ENCODE measurements around the gene ACOT11.

DNA sequence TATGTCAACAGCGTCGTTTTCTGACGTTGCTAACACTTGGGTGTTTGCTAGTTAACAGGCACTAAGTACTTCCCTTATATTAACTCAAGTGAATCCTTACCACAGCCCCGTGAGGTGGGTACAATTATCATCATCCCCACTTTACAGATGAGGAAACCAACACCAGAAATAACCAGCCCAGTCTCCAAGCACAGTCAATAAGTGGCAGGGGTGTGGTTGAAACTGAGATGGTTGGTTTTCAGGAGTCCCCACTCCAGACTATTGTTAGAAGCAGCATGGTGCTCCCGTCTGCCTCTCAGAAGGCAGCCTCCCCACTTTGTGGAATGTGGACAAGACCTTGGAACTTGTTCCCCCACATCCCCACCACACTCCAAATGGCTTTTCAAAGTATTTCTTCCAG is 45.7 kb upstream of the ACOT11 start:
- TF ChIP-seq CTCF (IDR thresholded peaks at IDR 0.05; ENCODE audit: poor library complexity, severe bottlenecking): no peak
- TF ChIP-seq, protein P1, sequence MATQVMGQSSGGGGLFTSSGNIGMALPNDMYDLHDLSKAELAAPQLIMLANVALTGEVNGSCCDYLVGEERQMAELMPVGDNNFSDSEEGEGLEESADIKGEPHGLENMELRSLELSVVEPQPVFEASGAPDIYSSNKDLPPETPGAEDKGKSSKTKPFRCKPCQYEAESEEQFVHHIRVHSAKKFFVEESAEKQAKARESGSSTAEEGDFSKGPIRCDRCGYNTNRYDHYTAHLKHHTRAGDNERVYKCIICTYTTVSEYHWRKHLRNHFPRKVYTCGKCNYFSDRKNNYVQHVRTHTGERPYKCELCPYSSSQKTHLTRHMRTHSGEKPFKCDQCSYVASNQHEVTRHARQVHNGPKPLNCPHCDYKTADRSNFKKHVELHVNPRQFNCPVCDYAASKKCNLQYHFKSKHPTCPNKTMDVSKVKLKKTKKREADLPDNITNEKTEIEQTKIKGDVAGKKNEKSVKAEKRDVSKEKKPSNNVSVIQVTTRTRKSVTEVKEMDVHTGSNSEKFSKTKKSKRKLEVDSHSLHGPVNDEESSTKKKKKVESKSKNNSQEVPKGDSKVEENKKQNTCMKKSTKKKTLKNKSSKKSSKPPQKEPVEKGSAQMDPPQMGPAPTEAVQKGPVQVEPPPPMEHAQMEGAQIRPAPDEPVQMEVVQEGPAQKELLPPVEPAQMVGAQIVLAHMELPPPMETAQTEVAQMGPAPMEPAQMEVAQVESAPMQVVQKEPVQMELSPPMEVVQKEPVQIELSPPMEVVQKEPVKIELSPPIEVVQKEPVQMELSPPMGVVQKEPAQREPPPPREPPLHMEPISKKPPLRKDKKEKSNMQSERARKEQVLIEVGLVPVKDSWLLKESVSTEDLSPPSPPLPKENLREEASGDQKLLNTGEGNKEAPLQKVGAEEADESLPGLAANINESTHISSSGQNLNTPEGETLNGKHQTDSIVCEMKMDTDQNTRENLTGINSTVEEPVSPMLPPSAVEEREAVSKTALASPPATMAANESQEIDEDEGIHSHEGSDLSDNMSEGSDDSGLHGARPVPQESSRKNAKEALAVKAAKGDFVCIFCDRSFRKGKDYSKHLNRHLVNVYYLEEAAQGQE (IDR thresholded peaks at IDR 0.05; ENCODE audit: borderline replicate concordance): no peak
- TF ChIP-seq POLR2AphosphoS5 (IDR thresholded peaks at IDR 0.05): no peak

Measured in neural cell (in vitro differentiated cells).